Keratinocyte (primary cell): ENCODE measurements around the gene C5. TPM values are rescaled to one million over a fixed set of nuclear protein-coding genes. Genes with fewer than 3 reads are reported as not detected.

Experiments used
- DNase-seq: peaks from one replicate; pipeline ENCODE4 v3.0.0-alpha.2; 2011; ENCODE audit warnings: low read depth, missing footprints, low spot score
- FAIRE-seq: peaks from 2 replicates; lab custom pipeline; 2011; peaks lifted over from hg19 to GRCh38; lab: Jason Lieb, UNC
- H2AFZ ChIP-seq: 2 replicates; pipeline ENCODE4 v1.6.0; 2012; ENCODE audit warnings: low read length, control low read depth, inconsistent platforms; ENCODE audit not compliant: control insufficient read depth
- H3K27ac ChIP-seq: 2 replicates; pipeline ENCODE4 v1.5.1; 2011; ENCODE audit warnings: low read length; ENCODE audit not compliant: control insufficient read depth, insufficient read depth
- H3K27me3 ChIP-seq: 3 replicates; pipeline ENCODE4 v1.6.0; 2011; ENCODE audit warnings: low read length; ENCODE audit not compliant: control insufficient read depth, insufficient read depth; ENCODE audit errors: extremely low read depth
- H3K36me3 ChIP-seq, 2 experiments: 2 replicates in 1 of 2; 3 replicates in 1 of 2; pipeline ENCODE4 v1.5.1; 2011; ENCODE audit warnings: low read length in 2 of 2, mild to moderate bottlenecking in 1 of 2; ENCODE audit not compliant: control insufficient read depth in 2 of 2, insufficient read depth in 2 of 2; ENCODE audit errors: extremely low read depth in 1 of 2
- H3K4me1 ChIP-seq: 3 replicates; pipeline ENCODE4 v1.5.1; 2011; ENCODE audit warnings: low read length; ENCODE audit not compliant: control insufficient read depth, insufficient read depth; ENCODE audit errors: extremely low read depth
- H3K4me2 ChIP-seq: 3 replicates; pipeline ENCODE4 v1.6.0; 2011; ENCODE audit warnings: low read depth, low read length; ENCODE audit not compliant: control insufficient read depth, insufficient read depth; ENCODE audit errors: extremely low read depth
- H3K4me3 ChIP-seq, 3 experiments: fragments of 200-600 bp in 1 of 3; sonication (generic) in 1 of 3; 2 replicates in 2 of 3; 3 replicates in 1 of 3; pipeline ENCODE4 v1.5.1; 2011 to 2016; ENCODE audit warnings: low read length in 3 of 3, mild to moderate bottlenecking in 3 of 3, control low read depth in 2 of 3, inconsistent platforms in 1 of 3, low read depth in 1 of 3, mixed read lengths in 1 of 3, mixed run types in 1 of 3, moderate library complexity in 1 of 3; ENCODE audit not compliant: control insufficient read depth in 2 of 3, insufficient read depth in 2 of 3; ENCODE audit errors: extremely low read depth in 1 of 3
- H3K79me2 ChIP-seq: 2 replicates; pipeline ENCODE4 v1.6.0; 2012; ENCODE audit warnings: low read length; ENCODE audit not compliant: control insufficient read depth, insufficient read depth
- H3K9ac ChIP-seq: 3 replicates; pipeline ENCODE4 v1.6.0; 2011; ENCODE audit warnings: low read length; ENCODE audit not compliant: control insufficient read depth, insufficient read depth; ENCODE audit errors: extremely low read depth
- H3K9me1 ChIP-seq: 3 replicates; pipeline ENCODE4 v1.6.0; 2011; ENCODE audit warnings: low read length; ENCODE audit not compliant: control insufficient read depth, insufficient read depth; ENCODE audit errors: extremely low read depth
- H3K9me3 ChIP-seq: 2 replicates; pipeline ENCODE4 v1.5.1; 2012; ENCODE audit warnings: low read depth, low read length; ENCODE audit not compliant: control insufficient read depth
- H4K20me1 ChIP-seq: 3 replicates; pipeline ENCODE4 v1.6.0; 2011; ENCODE audit warnings: low read length; ENCODE audit not compliant: control insufficient read depth, insufficient read depth; ENCODE audit errors: extremely low read depth
- EZH2 ChIP-seq: IDR thresholded peaks from one replicate; pipeline ENCODE4 v1.6.1; 2012; ENCODE audit warnings: inconsistent platforms, mild to moderate bottlenecking, low read length, moderate library complexity
- dilution Hi-C: fragments of 300-500 bp; cut with MboI; formaldehyde crosslinking; loops from one replicate; pipeline ENCODE4 v1.7.0; 2020; ENCODE audit warnings: low sequenced_read_pairs; ENCODE audit not compliant: extremely low pct_ligation_motif_present
- polyA plus RNA-seq, 5 experiments: library from polyadenylated mRNA; depleted of rRNA in 3 of 5; stranded (reverse) in 3 of 5; stranded (forward) in 1 of 5; unstranded in 1 of 5; fragments of >200 nt; gene quantifications; 1 replicate in 1 of 5; 2 replicates in 3 of 5; 3 replicates in 1 of 5; pipeline versions ENCODE4 v1.2.1 to v1.2.3, GENCODE V29; 2011 to 2012; ENCODE audit warnings: missing spikeins in 2 of 5, low read depth in 1 of 5, low replicate concordance in 1 of 5
- TF ChIP-seq, protein P1 (sequence below), 3 experiments: IDR thresholded peaks in 1 of 3; conservative IDR thresholded peaks in 1 of 3; optimal IDR thresholded peaks in 1 of 3; 2 replicates in 2 of 3; 3 replicates in 1 of 3; pipeline versions ENCODE3 to v1.5.1; 2011; ENCODE audit warnings: low read length in 3 of 3, mild to moderate bottlenecking in 3 of 3, moderate library complexity in 2 of 3, control low read depth in 1 of 3, inconsistent platforms in 1 of 3; ENCODE audit not compliant: insufficient read depth in 2 of 3; ENCODE audit errors: extremely low read depth in 1 of 3

The C5 gene
- polyA plus RNA-seq, 1 donor (not counting 4 experiments of a cell fraction or from before 2014, with no cell fraction given): 0.76 TPM

DNA sequence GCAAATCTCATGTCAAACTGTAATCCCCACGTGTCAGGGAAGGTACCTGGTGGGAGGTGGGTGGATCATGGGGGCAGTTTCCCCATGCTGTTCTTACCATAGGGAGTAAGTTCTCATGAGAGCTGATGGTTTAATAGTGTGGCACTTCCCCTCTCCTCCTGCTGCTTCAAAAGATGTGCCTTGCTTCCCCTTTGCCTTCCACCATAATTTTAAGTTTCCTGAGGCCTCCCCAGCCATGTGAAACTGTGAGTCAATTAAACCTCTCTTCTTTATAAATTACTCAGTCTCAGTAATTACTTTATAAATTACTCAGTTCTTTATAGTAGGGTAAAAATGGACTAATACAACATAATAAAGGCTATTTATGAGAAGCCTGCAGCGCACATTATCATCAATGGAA is 17.6 kb upstream of the C5 start:
- no peak for DNase-seq
- dilution Hi-C loops: no loop called here
- Histone ChIP-seq H3K36me3 (no peaks in the 10 kb centered on the region), H4K20me1 (no peaks in the 10 kb centered on the region), H3K79me2 (no peaks in the 10 kb centered on the region), H3K4me2 (no peak overlapping the region), H3K4me1 (no peaks in the 10 kb centered on the region), H3K9me3 (no peaks in the 10 kb centered on the region), H3K27ac (no peak overlapping the region), H2AFZ (no peak overlapping the region), H3K9me1 (no peaks in the 10 kb centered on the region), H3K9ac (no peak overlapping the region), H3K4me3 (no peak overlapping the region), H3K27me3 (no peaks in the 10 kb centered on the region)
- no peak for FAIRE-seq
- TF ChIP-seq EZH2: no peak
- TF ChIP-seq, protein P1, sequence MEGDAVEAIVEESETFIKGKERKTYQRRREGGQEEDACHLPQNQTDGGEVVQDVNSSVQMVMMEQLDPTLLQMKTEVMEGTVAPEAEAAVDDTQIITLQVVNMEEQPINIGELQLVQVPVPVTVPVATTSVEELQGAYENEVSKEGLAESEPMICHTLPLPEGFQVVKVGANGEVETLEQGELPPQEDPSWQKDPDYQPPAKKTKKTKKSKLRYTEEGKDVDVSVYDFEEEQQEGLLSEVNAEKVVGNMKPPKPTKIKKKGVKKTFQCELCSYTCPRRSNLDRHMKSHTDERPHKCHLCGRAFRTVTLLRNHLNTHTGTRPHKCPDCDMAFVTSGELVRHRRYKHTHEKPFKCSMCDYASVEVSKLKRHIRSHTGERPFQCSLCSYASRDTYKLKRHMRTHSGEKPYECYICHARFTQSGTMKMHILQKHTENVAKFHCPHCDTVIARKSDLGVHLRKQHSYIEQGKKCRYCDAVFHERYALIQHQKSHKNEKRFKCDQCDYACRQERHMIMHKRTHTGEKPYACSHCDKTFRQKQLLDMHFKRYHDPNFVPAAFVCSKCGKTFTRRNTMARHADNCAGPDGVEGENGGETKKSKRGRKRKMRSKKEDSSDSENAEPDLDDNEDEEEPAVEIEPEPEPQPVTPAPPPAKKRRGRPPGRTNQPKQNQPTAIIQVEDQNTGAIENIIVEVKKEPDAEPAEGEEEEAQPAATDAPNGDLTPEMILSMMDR (optimal IDR thresholded peaks at IDR 0.05 in 1 of 3, IDR thresholded peaks at IDR 0.05 in 1 of 3, conservative IDR thresholded peaks at IDR 0.05 in 1 of 3; ENCODE audit: extremely low read depth in 1 of 3, insufficient read depth in 2 of 3, low read length in 3 of 3): no peak

DNA sequence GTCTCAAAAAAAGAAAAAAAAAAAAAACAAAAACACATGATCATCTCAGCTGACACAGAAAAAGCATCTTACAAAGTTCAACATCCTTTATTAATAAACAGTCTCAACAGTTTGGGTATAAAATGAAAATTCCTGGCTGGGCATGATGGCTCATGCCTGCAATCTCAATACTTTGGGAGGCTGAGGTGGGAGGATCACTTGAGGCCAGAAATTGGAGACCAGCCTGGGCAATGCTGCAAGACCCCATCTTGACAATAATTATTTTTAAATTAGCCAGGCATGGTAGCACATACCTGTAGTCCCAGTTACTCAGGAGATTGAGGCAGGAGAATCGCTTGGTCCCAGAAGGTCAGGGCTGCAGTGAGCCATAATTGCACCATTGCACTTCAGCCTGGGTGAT is 16.8 kb upstream of the C5 start:
- no peaks in the 10 kb centered on the region for H3K9me3 ChIP-seq
- H3K36me3 ChIP-seq: no peaks in the 10 kb centered on the region
- no peak overlapping the region for H3K4me2 ChIP-seq
- dilution Hi-C loops: no loop called here
- H3K27ac ChIP-seq: no peak overlapping the region
- no peak for DNase-seq
- no peaks in the 10 kb centered on the region for H3K4me1 ChIP-seq
- H3K27me3 ChIP-seq: no peaks in the 10 kb centered on the region
- H3K4me3 ChIP-seq: no peak overlapping the region
- no peak for FAIRE-seq
- no peak for TF ChIP-seq EZH2
- TF ChIP-seq, protein P1 (optimal IDR thresholded peaks at IDR 0.05 in 1 of 3, IDR thresholded peaks at IDR 0.05 in 1 of 3, conservative IDR thresholded peaks at IDR 0.05 in 1 of 3; ENCODE audit: extremely low read depth in 1 of 3, insufficient read depth in 2 of 3, low read length in 3 of 3): no peak
- no peaks in the 10 kb centered on the region for H3K9me1 ChIP-seq
- H4K20me1 ChIP-seq: no peaks in the 10 kb centered on the region
- H3K79me2 ChIP-seq: no peaks in the 10 kb centered on the region
- no peak overlapping the region for H3K9ac ChIP-seq
- H2AFZ ChIP-seq: no peak overlapping the region
